GM19438 (cell line): ENCODE measurements around the gene LIPH.
"Not testable (repeated sequence)": the region's sequence is repeated elsewhere in the genome, so short reads cannot be mapped to it uniquely, and the experiment has no call there.

Experiments
- ATAC-seq: cut with Tn5 transposase; IDR thresholded peaks from one replicate; pipeline ENCODE4 v1.9.1; 2021; ENCODE audit warnings: low read depth; ENCODE audit not compliant: unreplicated experiment

LIPH gene

GRCh38 chr3:185552358-185552877 is at the start of gene LIPH:
TSS of gene LIPH (minus strand) at chr3:185552588. CDS start at chr3:185552471, 117 bp downstream.
- ATAC-seq: no peak

- peak; percentile 66 for ATAC-seq
Measured at GRCh38 chr3:185595526-185595925, 43.1 kb upstream of the LIPH start.

- ATAC-seq: no peak
Measured at GRCh38 chr3:185594073-185594472, 41.7 kb upstream of the LIPH start.

- ATAC-seq: no peak
Measured at GRCh38 chr3:185586686-185587039, 34.3 kb upstream of the LIPH start.

- ATAC-seq: peak; percentile 97
Measured at GRCh38 chr3:185585859-185586685, 33.7 kb upstream of the LIPH start, which contains the start of gene SENP2. TSS of gene SENP2 (plus strand) at chr3:185586295. CDS start at chr3:185586414, 119 bp downstream.

GRCh38 chr3:185585518-185585858 is 33.1 kb upstream of the LIPH start:
- no peak for ATAC-seq

GRCh38 chr3:185584686-185585085 is 32.3 kb upstream of the LIPH start:
- no peak for ATAC-seq

- ATAC-seq: no peak
Measured at GRCh38 chr3:185583925-185584324, 31.5 kb upstream of the LIPH start.

GRCh38 chr3:185582871-185583270 is 30.5 kb upstream of the LIPH start:
- no peak for ATAC-seq

GRCh38 chr3:185582236-185582635 is 29.8 kb upstream of the LIPH start:
- ATAC-seq: no peak

- ATAC-seq: peak; percentile 90
Measured at GRCh38 chr3:185575108-185575869, 22.9 kb upstream of the LIPH start.

GRCh38 chr3:185572183-185572582 is 19.8 kb upstream of the LIPH start:
- ATAC-seq: no peak

GRCh38 chr3:185561958-185562357 is 9.6 kb upstream of the LIPH start:
- no peak for ATAC-seq

GRCh38 chr3:185561374-185561943 is 9.1 kb upstream of the LIPH start:
- ATAC-seq: no peak

GRCh38 chr3:185560676-185561075 is 8.3 kb upstream of the LIPH start:
- ATAC-seq: no peak

GRCh38 chr3:185559706-185560090 is 7.3 kb upstream of the LIPH start:
- no peak for ATAC-seq

GRCh38 chr3:185558395-185558794 is 6.0 kb upstream of the LIPH start:
- ATAC-seq: no peak

GRCh38 chr3:185556640-185557039 is 4.3 kb upstream of the LIPH start:
- not testable (repeated sequence) for ATAC-seq

GRCh38 chr3:185555860-185556347 is 3.5 kb upstream of the LIPH start:
- ATAC-seq: no peak

- no peak for ATAC-seq
Measured at GRCh38 chr3:185555101-185555501, 2.7 kb upstream of the LIPH start.

GRCh38 chr3:185549651-185550111 is 2.7 kb downstream of the LIPH start:
- no peak for ATAC-seq
